HEK293 (cell line): ENCODE results near the gene MMP24.

Experiments
- CTCF ChIA-PET: fragments of 350-600 bp; formaldehyde crosslinking; extraction: SDS; loops from one replicate; lab custom pipeline; 2021; ENCODE audit warnings: antibody characterized with exemption; lab: Yijun Ruan, JAX
- POLR2A ChIA-PET: fragments of 300-600 bp; formaldehyde crosslinking; extraction: SDS; loops from one replicate; lab custom pipeline; 2020; ENCODE audit warnings: antibody characterized with exemption, inconsistent platforms; lab: Yijun Ruan, JAX
- H3K27ac ChIP-seq: fragments of 200-500 bp; sonication (Bioruptor generic); 2 replicates; pipeline ENCODE4 v1.5.1; 2014; ENCODE audit warnings: low read depth, low read length, control low read depth, inconsistent platforms; ENCODE audit errors: extremely low read depth
- H3K36me3 ChIP-seq, 2 experiments: fragments of 200-500 bp in 1 of 2; sonication (Bioruptor generic) in 1 of 2; 1 replicate in 1 of 2; 2 replicates in 1 of 2; pipeline ENCODE4 v1.5.1; 2014 to 2017; ENCODE audit warnings: inconsistent platforms in 2 of 2, low read length in 2 of 2; ENCODE audit not compliant: control insufficient read depth in 2 of 2, insufficient read depth in 1 of 2
- H3K4me1 ChIP-seq: fragments of 200-500 bp; sonication (Bioruptor generic); 2 replicates; pipeline ENCODE4 v1.5.1; 2014; ENCODE audit warnings: mild to moderate bottlenecking, low read length, inconsistent platforms; ENCODE audit not compliant: control insufficient read depth, insufficient read depth
- H3K4me3 ChIP-seq: 2 replicates; pipeline ENCODE4 v1.5.1; 2011; ENCODE audit warnings: low read depth, mild to moderate bottlenecking, control low read depth, low read length, moderate library complexity
- H3K9me3 ChIP-seq: fragments of 200-500 bp; sonication (Bioruptor generic); 2 replicates; pipeline ENCODE4 v1.5.1; 2014; ENCODE audit warnings: low read depth, low read length, inconsistent platforms; ENCODE audit not compliant: control insufficient read depth, insufficient read depth
- EGR2 ChIP-seq: fragments of 450-650 bp; formaldehyde crosslinking; IDR thresholded peaks from 2 replicates; pipeline ENCODE4 v1.5.1; 2016; ENCODE audit warnings: low read depth, missing biosample characterization, missing genetic modification characterization
- GFI1B ChIP-seq: fragments of 450-650 bp; formaldehyde crosslinking; IDR thresholded peaks from 2 replicates; pipeline ENCODE4 v1.5.1; 2016; ENCODE audit warnings: missing biosample characterization, missing genetic modification characterization
- GLIS1 ChIP-seq: fragments of 450-650 bp; formaldehyde crosslinking; IDR thresholded peaks from 2 replicates; pipeline ENCODE4 v1.5.1; 2016; ENCODE audit warnings: missing biosample characterization, missing genetic modification characterization
- GLIS2 ChIP-seq: fragments of 450-650 bp; formaldehyde crosslinking; IDR thresholded peaks from 2 replicates; pipeline ENCODE4 v1.5.1; 2016; ENCODE audit warnings: missing biosample characterization, missing genetic modification characterization
- KLF1 ChIP-seq: fragments of 450-650 bp; formaldehyde crosslinking; IDR thresholded peaks from 2 replicates; pipeline ENCODE4 v1.5.1; 2016; ENCODE audit warnings: missing biosample characterization, missing genetic modification characterization
- KLF16 ChIP-seq: fragments of 450-650 bp; formaldehyde crosslinking; IDR thresholded peaks from 2 replicates; pipeline ENCODE4 v1.5.1; 2017; ENCODE audit warnings: missing biosample characterization, missing genetic modification characterization
- KLF7 ChIP-seq: fragments of 450-650 bp; formaldehyde crosslinking; IDR thresholded peaks from 2 replicates; pipeline ENCODE4 v1.5.1; 2016; ENCODE audit warnings: missing biosample characterization, missing genetic modification characterization, borderline replicate concordance
- KLF8 ChIP-seq: fragments of 450-650 bp; formaldehyde crosslinking; IDR thresholded peaks from 2 replicates; pipeline ENCODE4 v1.5.1; 2016; ENCODE audit warnings: missing biosample characterization, missing genetic modification characterization
- MYNN ChIP-seq: fragments of 450-650 bp; formaldehyde crosslinking; IDR thresholded peaks from 2 replicates; pipeline ENCODE4 v1.5.1; 2016; ENCODE audit warnings: missing biosample characterization, missing genetic modification characterization, borderline replicate concordance
- ZBTB17 ChIP-seq: fragments of 450-650 bp; formaldehyde crosslinking; IDR thresholded peaks from 2 replicates; pipeline ENCODE4 v1.5.1; 2016; ENCODE audit warnings: missing biosample characterization, missing genetic modification characterization
- ZBTB20 ChIP-seq: fragments of 450-650 bp; formaldehyde crosslinking; IDR thresholded peaks from 2 replicates; pipeline ENCODE4 v1.5.1; 2016; ENCODE audit warnings: missing biosample characterization, missing genetic modification characterization
- ZEB2 ChIP-seq: fragments of 450-650 bp; formaldehyde crosslinking; IDR thresholded peaks from 2 replicates; pipeline ENCODE4 v1.5.1; 2016; ENCODE audit warnings: missing biosample characterization, missing genetic modification characterization
- ZFHX2 ChIP-seq: fragments of 450-650 bp; formaldehyde crosslinking; conservative IDR thresholded peaks from 2 replicates; pipeline ENCODE4 v1.5.1; 2016; ENCODE audit warnings: missing biosample characterization, missing genetic modification characterization
- ZNF239 ChIP-seq: fragments of 450-650 bp; formaldehyde crosslinking; IDR thresholded peaks from 2 replicates; pipeline ENCODE4 v1.5.1; 2016; ENCODE audit warnings: missing biosample characterization, missing genetic modification characterization
- ZNF24 ChIP-seq: fragments of 450-650 bp; formaldehyde crosslinking; IDR thresholded peaks from 2 replicates; pipeline ENCODE4 v1.5.1; 2016; ENCODE audit warnings: missing biosample characterization, missing genetic modification characterization
- ZNF26 ChIP-seq: fragments of 450-650 bp; formaldehyde crosslinking; IDR thresholded peaks from 2 replicates; pipeline ENCODE4 v1.5.1; 2016; ENCODE audit warnings: missing biosample characterization, missing genetic modification characterization
- ZNF335 ChIP-seq: fragments of 450-650 bp; formaldehyde crosslinking; conservative IDR thresholded peaks from 2 replicates; pipeline ENCODE4 v1.5.1; 2016; ENCODE audit warnings: missing biosample characterization, missing genetic modification characterization
- ZNF391 ChIP-seq: fragments of 450-650 bp; formaldehyde crosslinking; IDR thresholded peaks from 2 replicates; pipeline ENCODE4 v1.5.1; 2016; ENCODE audit warnings: low read depth, missing biosample characterization, missing genetic modification characterization, borderline replicate concordance
- ZNF48 ChIP-seq: fragments of 450-650 bp; formaldehyde crosslinking; IDR thresholded peaks from 2 replicates; pipeline ENCODE4 v1.5.1; 2016; ENCODE audit warnings: missing biosample characterization, missing genetic modification characterization
- ZNF560 ChIP-seq: fragments of 450-650 bp; formaldehyde crosslinking; IDR thresholded peaks from 2 replicates; pipeline ENCODE4 v1.5.1; 2017; ENCODE audit warnings: missing biosample characterization, missing genetic modification characterization, borderline replicate concordance
- ZNF585B ChIP-seq: fragments of 450-650 bp; formaldehyde crosslinking; IDR thresholded peaks from 2 replicates; pipeline ENCODE4 v1.5.1; 2016; ENCODE audit warnings: missing biosample characterization, missing genetic modification characterization
- ZNF600 ChIP-seq: fragments of 450-650 bp; formaldehyde crosslinking; IDR thresholded peaks from 2 replicates; pipeline ENCODE4 v1.5.1; 2016; ENCODE audit warnings: missing biosample characterization, missing genetic modification characterization
- ZNF704 ChIP-seq: fragments of 450-650 bp; formaldehyde crosslinking; IDR thresholded peaks from 2 replicates; pipeline ENCODE4 v1.5.1; 2016; ENCODE audit warnings: missing biosample characterization, missing genetic modification characterization
- ZNF791 ChIP-seq: fragments of 450-650 bp; formaldehyde crosslinking; IDR thresholded peaks from 2 replicates; pipeline ENCODE4 v1.5.1; 2016; ENCODE audit warnings: missing biosample characterization, missing genetic modification characterization
- ZXDB ChIP-seq: fragments of 450-650 bp; formaldehyde crosslinking; IDR thresholded peaks from 2 replicates; pipeline ENCODE4 v1.5.1; 2016; ENCODE audit warnings: missing biosample characterization, missing genetic modification characterization
- TF ChIP-seq, protein P1 (sequence below): fragments of 450-650 bp; formaldehyde crosslinking; IDR thresholded peaks from 2 replicates; pipeline ENCODE4 v1.5.1; 2016; ENCODE audit warnings: missing biosample characterization, missing genetic modification characterization
- TF ChIP-seq, protein P2 (sequence below): fragments of 450-650 bp; formaldehyde crosslinking; optimal IDR thresholded peaks from 2 replicates; pipeline ENCODE3; 2016; ENCODE audit warnings: missing biosample characterization, mild to moderate bottlenecking, missing genetic modification characterization
- TF ChIP-seq, protein P3 (sequence below): fragments of 450-650 bp; formaldehyde crosslinking; IDR thresholded peaks from 2 replicates; pipeline ENCODE4 v1.5.1; 2016; ENCODE audit warnings: missing biosample characterization, missing genetic modification characterization

The MMP24 gene

DNA sequence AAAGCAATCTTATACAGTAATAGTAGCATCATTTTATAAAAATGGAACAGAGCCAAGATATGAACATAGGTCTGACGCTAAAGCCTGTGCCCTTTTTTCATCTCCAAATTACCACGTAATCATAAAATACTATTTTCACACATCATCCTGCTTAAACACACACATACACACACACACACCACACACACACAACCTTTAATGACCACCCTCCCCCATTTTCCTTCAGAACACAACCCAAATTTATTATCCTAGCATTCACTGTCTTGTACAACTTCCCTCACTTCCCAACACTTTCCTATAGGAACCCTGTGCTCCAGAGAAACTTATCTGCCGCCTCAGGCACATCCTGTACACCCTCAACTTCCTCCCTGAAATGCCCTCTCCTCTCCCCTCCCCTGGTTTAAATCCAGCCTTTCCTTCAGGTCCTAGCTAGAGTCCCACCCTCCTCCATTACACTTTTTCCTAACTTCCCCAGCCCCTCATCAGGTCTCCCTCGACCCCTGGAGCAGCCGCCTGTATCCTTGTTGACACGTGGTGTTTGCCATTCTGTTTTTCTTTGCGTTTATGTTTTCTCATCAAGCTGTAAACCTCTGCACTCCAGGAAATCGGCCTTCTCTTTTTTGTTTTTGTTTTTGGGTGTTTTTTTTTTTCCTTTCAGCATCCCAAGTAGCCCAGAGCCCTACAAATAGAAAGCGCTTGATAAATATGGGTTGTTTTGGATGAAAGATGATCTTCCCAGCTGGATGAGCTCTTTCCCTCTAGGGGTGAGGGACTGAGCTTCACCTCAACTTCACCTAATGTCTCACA, 968 bp upstream of the MMP24 start (continued):
- TF ChIP-seq ZNF24 (tag by site-specific recombination) (no peak), ZNF585B (tag by site-specific recombination) (no peak), ZNF26 (no peak), MYNN (no peak)
- TF ChIP-seq, all 188 proteins: peak for 7

- POLR2A ChIA-PET: no interaction called here
- no peak overlapping the region for H3K27ac ChIP-seq
- CTCF ChIA-PET: interaction anchor here (0.7 to 1.7 kb wide), 6 partner anchors 18 to 697 kb away, joined by 3 to 6 read pairs (median 4); partner anchors contain the start of gene EDEM2
- no peaks in the 10 kb centered on the region for H3K9me3 ChIP-seq
- H3K4me3 ChIP-seq: peak overlapping the region; percentile 16
- no peaks in the 10 kb centered on the region for H3K4me1 ChIP-seq
- no peaks in the 10 kb centered on the region for H3K36me3 ChIP-seq
- peak; percentile 45 for TF ChIP-seq EGR2 (tag by site-specific recombination)
- peak; percentile 34; the same call in 1 of the 2 replicates for TF ChIP-seq KLF1 (tag by site-specific recombination)
- peak; percentile 14; the same call in 1 of the 2 replicates for TF ChIP-seq ZBTB20 (tag by site-specific recombination)
- peak; percentile 67 for TF ChIP-seq ZNF335 (tag by site-specific recombination)
- TF ChIP-seq ZNF704: no peak
- TF ChIP-seq KLF16 (tag by site-specific recombination): no peak
- TF ChIP-seq ZNF791 (tag by site-specific recombination): no peak
- peak; percentile 80 for TF ChIP-seq ZNF600 (tag by site-specific recombination)
- peak; percentile 24; the same call in 1 of the 2 replicates for TF ChIP-seq GLIS1
- 0 out of 2 replicates have a peak, but pooled peaks have one; percentile 14 for TF ChIP-seq ZXDB (tag by site-specific recombination)
- TF ChIP-seq, protein P1, sequence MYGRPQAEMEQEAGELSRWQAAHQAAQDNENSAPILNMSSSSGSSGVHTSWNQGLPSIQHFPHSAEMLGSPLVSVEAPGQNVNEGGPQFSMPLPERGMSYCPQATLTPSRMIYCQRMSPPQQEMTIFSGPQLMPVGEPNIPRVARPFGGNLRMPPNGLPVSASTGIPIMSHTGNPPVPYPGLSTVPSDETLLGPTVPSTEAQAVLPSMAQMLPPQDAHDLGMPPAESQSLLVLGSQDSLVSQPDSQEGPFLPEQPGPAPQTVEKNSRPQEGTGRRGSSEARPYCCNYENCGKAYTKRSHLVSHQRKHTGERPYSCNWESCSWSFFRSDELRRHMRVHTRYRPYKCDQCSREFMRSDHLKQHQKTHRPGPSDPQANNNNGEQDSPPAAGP (tag by site-specific recombination): 0 out of 2 replicates have a peak, but pooled peaks have one; percentile 32
- TF ChIP-seq GFI1B (tag by site-specific recombination): no peak
- peak; percentile 41 for TF ChIP-seq ZFHX2
- TF ChIP-seq, protein P2, sequence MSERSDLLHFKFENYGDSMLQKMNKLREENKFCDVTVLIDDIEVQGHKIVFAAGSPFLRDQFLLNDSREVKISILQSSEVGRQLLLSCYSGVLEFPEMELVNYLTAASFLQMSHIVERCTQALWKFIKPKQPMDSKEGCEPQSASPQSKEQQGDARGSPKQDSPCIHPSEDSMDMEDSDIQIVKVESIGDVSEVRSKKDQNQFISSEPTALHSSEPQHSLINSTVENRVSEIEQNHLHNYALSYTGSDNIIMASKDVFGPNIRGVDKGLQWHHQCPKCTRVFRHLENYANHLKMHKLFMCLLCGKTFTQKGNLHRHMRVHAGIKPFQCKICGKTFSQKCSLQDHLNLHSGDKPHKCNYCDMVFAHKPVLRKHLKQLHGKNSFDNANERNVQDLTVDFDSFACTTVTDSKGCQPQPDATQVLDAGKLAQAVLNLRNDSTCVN (tag by site-specific recombination): peak; percentile 52
- no peak for TF ChIP-seq ZNF560 (tag by site-specific recombination)
- peak; percentile 31; the same call in 1 of the 2 replicates for TF ChIP-seq GLIS2
- no peak for TF ChIP-seq ZBTB17 (tag by site-specific recombination)
- no peak for TF ChIP-seq ZNF48 (tag by site-specific recombination)
- peak; percentile 49; the same call in 1 of the 2 replicates for TF ChIP-seq ZEB2 (tag by site-specific recombination)
- TF ChIP-seq KLF7 (tag by site-specific recombination): no peak
- TF ChIP-seq ZNF391 (tag by site-specific recombination): no peak
- no peak for TF ChIP-seq ZNF239 (tag by site-specific recombination)
- TF ChIP-seq, protein P3, sequence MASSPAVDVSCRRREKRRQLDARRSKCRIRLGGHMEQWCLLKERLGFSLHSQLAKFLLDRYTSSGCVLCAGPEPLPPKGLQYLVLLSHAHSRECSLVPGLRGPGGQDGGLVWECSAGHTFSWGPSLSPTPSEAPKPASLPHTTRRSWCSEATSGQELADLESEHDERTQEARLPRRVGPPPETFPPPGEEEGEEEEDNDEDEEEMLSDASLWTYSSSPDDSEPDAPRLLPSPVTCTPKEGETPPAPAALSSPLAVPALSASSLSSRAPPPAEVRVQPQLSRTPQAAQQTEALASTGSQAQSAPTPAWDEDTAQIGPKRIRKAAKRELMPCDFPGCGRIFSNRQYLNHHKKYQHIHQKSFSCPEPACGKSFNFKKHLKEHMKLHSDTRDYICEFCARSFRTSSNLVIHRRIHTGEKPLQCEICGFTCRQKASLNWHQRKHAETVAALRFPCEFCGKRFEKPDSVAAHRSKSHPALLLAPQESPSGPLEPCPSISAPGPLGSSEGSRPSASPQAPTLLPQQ (tag by site-specific recombination): 0 out of 2 replicates have a peak, but pooled peaks have one; percentile 37
- TF ChIP-seq KLF8 (tag by site-specific recombination): peak; percentile 61; the same call in 1 of the 2 replicates
Measured at GRCh38 chr20:35226884-35227681, 593 bp downstream of the MMP24 start.
